Vagina (tissue), 2 donors: ENCODE results near the gene TRIM44.

ENCODE experiments used
- CTCF ChIP-seq, 3 experiments: fragments of 450-650 bp in 2 of 3; fragments of 200-600 bp in 1 of 3; sonication (generic) in 1 of 3; IDR thresholded peaks; one replicate each; pipeline ENCODE4 v1.5.1; 2017 to 2019; ENCODE audit warnings: antibody characterized with exemption in 3 of 3, mild to moderate bottlenecking in 2 of 3, moderate library complexity in 2 of 3
- POLR2A ChIP-seq, 2 donors: fragments of 450-650 bp; IDR thresholded peaks; one replicate each; pipeline ENCODE4 v1.6.1; 2017; ENCODE audit warnings: antibody characterized with exemption in 2 of 2, mild to moderate bottlenecking in 2 of 2, moderate library complexity in 2 of 2

- no peak for TF ChIP-seq CTCF (IDR thresholded peaks at IDR 0.05)
- no peak for TF ChIP-seq POLR2A (IDR thresholded peaks at IDR 0.05)
These were observed 183.3 kb downstream of the TRIM44 start for GRCh38 chr11:35845860-35846259.
